Caco-2 (cell line): ENCODE results near the gene CNTN5. TPM values are rescaled to one million over a fixed set of nuclear protein-coding genes. Genes with fewer than 3 reads are reported as not detected.

Source experiments
- BruUV-seq: library from RNA; stranded (reverse); fragments of 400-500 nt; replicated peaks from 2 replicates; lab custom pipeline; 2021; lab: Mats Ljungman, UMichigan
- CTCF ChIA-PET: fragments of 300-600 bp; sonication (Branson Sonifier 250); formaldehyde crosslinking; loops from one replicate; lab custom pipeline; 2022; ENCODE audit warnings: antibody characterized with exemption; lab: Charles Lee
- POLR2A ChIA-PET: fragments of 300-600 bp; sonication (Branson Sonifier 250); formaldehyde crosslinking; loops from one replicate; lab custom pipeline; 2022; ENCODE audit warnings: antibody characterized with exemption; lab: Charles Lee
- DNase-seq, 2 experiments: peaks; one replicate each; pipeline versions ENCODE4 v3.0.0 to v3.0.0-alpha.2; 2020 to 2022
- H3K27me3 ChIP-seq: replicated peaks from 2 replicates; pipeline ENCODE4 v1.6.0; 2011; ENCODE audit warnings: low read length; ENCODE audit not compliant: control insufficient read depth, insufficient read depth
- H3K36me3 ChIP-seq: 2 replicates; pipeline ENCODE4 v1.5.1; 2011; ENCODE audit warnings: low read length; ENCODE audit not compliant: control insufficient read depth, insufficient read depth
- H3K4me1 ChIP-seq: fragments of 250-450 bp; sonication (Bioruptor Pico); 2 replicates; pipeline ENCODE4 v1.5.1; 2020; ENCODE audit warnings: mild to moderate bottlenecking
- H3K4me3 ChIP-seq: 2 replicates; pipeline ENCODE4 v1.5.1; 2011; ENCODE audit warnings: low read depth, mild to moderate bottlenecking, control low read depth, low read length
- H3K9me3 ChIP-seq: fragments of 250-450 bp; sonication (Bioruptor Pico); 2 replicates; pipeline ENCODE4 v1.5.1; 2020; ENCODE audit warnings: mild to moderate bottlenecking, moderate library complexity
- H3K27ac Mint-ChIP-seq: one replicate; pipeline ENCODE4 v1.8.0; 2022; ENCODE audit warnings: mixed read lengths; ENCODE audit not compliant: unreplicated experiment
- H3K27me3 Mint-ChIP-seq: one replicate; pipeline ENCODE4 v1.8.0; 2022; ENCODE audit warnings: mixed read lengths; ENCODE audit not compliant: insufficient read depth, unreplicated experiment
- H3K36me3 Mint-ChIP-seq: one replicate; pipeline ENCODE4 v1.8.0; 2022; ENCODE audit warnings: mild to moderate bottlenecking, mixed read lengths; ENCODE audit not compliant: insufficient read depth, unreplicated experiment
- H3K4me1 Mint-ChIP-seq: one replicate; pipeline ENCODE4 v1.8.0; 2022; ENCODE audit warnings: low read depth, mixed read lengths; ENCODE audit not compliant: unreplicated experiment
- H3K4me3 Mint-ChIP-seq: one replicate; pipeline ENCODE4 v1.8.0; 2022; ENCODE audit warnings: mild to moderate bottlenecking, moderate library complexity, mixed read lengths; ENCODE audit not compliant: unreplicated experiment
- H3K9me3 Mint-ChIP-seq: one replicate; pipeline ENCODE4 v1.8.0; 2022; ENCODE audit warnings: mixed read lengths; ENCODE audit not compliant: unreplicated experiment
- intact Hi-C: fragments of 100-400 bp; cut with micrococcal nuclease; formaldehyde crosslinking; loops from one replicate; pipeline ENCODE4 v1.10.0; 2022; ENCODE audit not compliant: unreplicated experiment
- total RNA-seq: library from RNA; stranded (reverse); gene quantifications from 2 replicates; pipeline ENCODE4 v1.2.3, GENCODE V29; 2022
- TF ChIP-seq, protein P1 (sequence below), 2 experiments: fragments of 200-600 bp in 1 of 2; IDR thresholded peaks; 1 replicate in 1 of 2; 2 replicates in 1 of 2; pipeline versions ENCODE4 v1.5.1 to v1.8.0; 2011 to 2022; ENCODE audit warnings: antibody characterized with exemption in 1 of 2, control low read depth in 1 of 2, inconsistent platforms in 1 of 2, low read depth in 1 of 2, low read length in 1 of 2, mild to moderate bottlenecking in 1 of 2, moderate library complexity in 1 of 2; ENCODE audit not compliant: insufficient read depth in 1 of 2, severe bottlenecking in 1 of 2, unreplicated experiment in 1 of 2

The CNTN5 gene
- total RNA-seq, 1 experiment from 2014 or later: 1.00 TPM

DNA sequence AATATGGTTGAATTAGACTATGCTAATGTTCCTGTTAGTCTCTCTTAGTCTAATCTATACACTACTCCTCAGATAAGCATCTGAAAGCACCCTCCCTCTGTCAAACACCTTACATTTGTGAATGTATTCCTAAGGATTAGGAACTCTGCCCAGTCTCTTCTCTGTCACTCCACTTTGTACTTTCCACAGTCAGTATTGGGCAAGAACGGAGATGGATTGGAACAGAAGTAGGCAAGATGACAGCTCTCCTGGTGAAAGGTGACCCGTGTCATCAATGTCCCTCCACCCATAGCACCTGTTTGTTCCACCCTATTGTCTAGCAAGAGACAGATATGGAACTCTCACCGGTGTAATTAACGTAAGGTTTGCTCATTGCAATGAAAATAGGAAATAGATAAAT is 613.8 kb downstream of the CNTN5 start:
- Mint-ChIP-seq H3K9me3 (peaks cover under 1% of the 10 kb centered on the region), H3K4me3 (no peak overlapping the region), H3K27ac (no peak overlapping the region), H3K4me1 (no peaks in the 10 kb centered on the region), H3K27me3 (peaks cover 2% of the 10 kb centered on the region), H3K36me3 (no peaks in the 10 kb centered on the region)
- intact Hi-C loops: no loop called here
- H3K4me3 ChIP-seq: no peak overlapping the region
- H3K27me3 ChIP-seq: no peaks in the 10 kb centered on the region
- TF ChIP-seq, protein P1, sequence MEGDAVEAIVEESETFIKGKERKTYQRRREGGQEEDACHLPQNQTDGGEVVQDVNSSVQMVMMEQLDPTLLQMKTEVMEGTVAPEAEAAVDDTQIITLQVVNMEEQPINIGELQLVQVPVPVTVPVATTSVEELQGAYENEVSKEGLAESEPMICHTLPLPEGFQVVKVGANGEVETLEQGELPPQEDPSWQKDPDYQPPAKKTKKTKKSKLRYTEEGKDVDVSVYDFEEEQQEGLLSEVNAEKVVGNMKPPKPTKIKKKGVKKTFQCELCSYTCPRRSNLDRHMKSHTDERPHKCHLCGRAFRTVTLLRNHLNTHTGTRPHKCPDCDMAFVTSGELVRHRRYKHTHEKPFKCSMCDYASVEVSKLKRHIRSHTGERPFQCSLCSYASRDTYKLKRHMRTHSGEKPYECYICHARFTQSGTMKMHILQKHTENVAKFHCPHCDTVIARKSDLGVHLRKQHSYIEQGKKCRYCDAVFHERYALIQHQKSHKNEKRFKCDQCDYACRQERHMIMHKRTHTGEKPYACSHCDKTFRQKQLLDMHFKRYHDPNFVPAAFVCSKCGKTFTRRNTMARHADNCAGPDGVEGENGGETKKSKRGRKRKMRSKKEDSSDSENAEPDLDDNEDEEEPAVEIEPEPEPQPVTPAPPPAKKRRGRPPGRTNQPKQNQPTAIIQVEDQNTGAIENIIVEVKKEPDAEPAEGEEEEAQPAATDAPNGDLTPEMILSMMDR (IDR thresholded peaks at IDR 0.05; ENCODE audit: insufficient read depth in 1 of 2, low read depth in 1 of 2, low read length in 1 of 2, severe bottlenecking in 1 of 2, unreplicated experiment in 1 of 2): no peak
- no peaks in the 10 kb centered on the region for H3K4me1 ChIP-seq
- CTCF ChIA-PET: no interaction called here
- no peak for DNase-seq
- H3K9me3 ChIP-seq: 0 out of 2 replicates have a peak, but pooled peaks cover 3% of the 10 kb centered on the region
- POLR2A ChIA-PET: no interaction called here
- no peaks in the 10 kb centered on the region for H3K36me3 ChIP-seq
- BruUV-seq: no TSS peak

DNA sequence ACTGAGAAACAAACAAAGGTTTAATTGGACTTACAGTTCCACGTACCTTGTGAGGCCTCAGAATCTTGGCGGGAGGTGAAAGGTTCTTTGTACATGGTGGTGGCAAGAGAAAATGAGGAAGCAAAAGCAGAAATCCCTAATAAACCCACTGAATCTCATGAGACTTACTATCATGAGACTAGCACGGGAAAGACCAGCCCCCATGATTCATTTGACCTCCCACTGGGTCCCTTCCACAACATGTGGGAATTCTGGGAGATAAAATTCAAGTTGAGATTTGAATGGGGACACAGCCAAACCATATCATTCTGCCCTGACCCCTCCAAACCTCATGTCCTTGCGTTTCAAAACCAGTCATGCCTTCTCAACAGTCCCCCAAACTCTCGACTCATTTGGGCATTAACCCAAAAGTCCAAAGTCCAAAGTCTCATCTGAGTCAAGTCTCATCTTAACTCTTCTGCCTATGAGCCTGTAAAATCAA is 617.4 kb downstream of the CNTN5 start:
- no peaks in the 10 kb centered on the region for H3K36me3 ChIP-seq
- no peak for DNase-seq
- intact Hi-C loops: no loop called here
- H3K36me3 Mint-ChIP-seq: no peaks in the 10 kb centered on the region
- TF ChIP-seq, protein P1 (IDR thresholded peaks at IDR 0.05; ENCODE audit: insufficient read depth in 1 of 2, low read depth in 1 of 2, low read length in 1 of 2, severe bottlenecking in 1 of 2, unreplicated experiment in 1 of 2): no peak
- H3K9me3 ChIP-seq: 0 out of 2 replicates have a peak, but pooled peaks cover 3% of the 10 kb centered on the region
- BruUV-seq: no TSS peak
- H3K27me3 ChIP-seq: no peaks in the 10 kb centered on the region
- no peak overlapping the region for H3K4me3 Mint-ChIP-seq
- peaks cover 2% of the 10 kb centered on the region for H3K27me3 Mint-ChIP-seq
- no peak overlapping the region for H3K4me3 ChIP-seq
- ChIA-PET POLR2A (no interaction called here), CTCF (no interaction called here)
- H3K27ac Mint-ChIP-seq: no peak overlapping the region
- H3K4me1 Mint-ChIP-seq: no peaks in the 10 kb centered on the region
- no peaks in the 10 kb centered on the region for H3K4me1 ChIP-seq
- peaks cover 9% of the 10 kb centered on the region for H3K9me3 Mint-ChIP-seq

DNA sequence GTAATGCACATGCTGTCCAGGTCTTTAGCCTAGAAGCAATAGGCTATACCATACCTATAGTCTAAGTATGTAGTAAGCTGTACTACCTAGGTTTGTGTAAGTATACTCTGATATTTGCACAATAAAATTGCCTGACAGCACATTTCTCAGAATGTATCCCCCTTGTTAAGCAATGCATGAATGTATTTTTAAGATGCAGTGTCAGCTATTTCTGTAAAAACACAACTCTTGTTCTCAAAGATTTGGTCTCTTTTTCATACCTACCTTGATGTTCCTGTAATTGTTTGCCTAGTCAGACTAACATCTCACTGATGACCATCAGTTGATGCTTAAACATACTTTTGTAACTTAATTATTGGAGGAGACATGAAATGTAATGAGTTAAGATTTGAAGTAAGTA is 619.9 kb downstream of the CNTN5 start:
- ChIA-PET POLR2A (no interaction called here), CTCF (no interaction called here)
- intact Hi-C loops: no loop called here
- Histone ChIP-seq H3K4me1 (no peaks in the 10 kb centered on the region), H3K36me3 (no peaks in the 10 kb centered on the region), H3K9me3 (0 out of 2 replicates have a peak, but pooled peaks cover 3% of the 10 kb centered on the region), H3K4me3 (no peak overlapping the region), H3K27me3 (no peaks in the 10 kb centered on the region)
- H3K27me3 Mint-ChIP-seq: no peaks in the 10 kb centered on the region
- TF ChIP-seq, protein P1 (IDR thresholded peaks at IDR 0.05; ENCODE audit: insufficient read depth in 1 of 2, low read depth in 1 of 2, low read length in 1 of 2, severe bottlenecking in 1 of 2, unreplicated experiment in 1 of 2): no peak
- H3K4me3 Mint-ChIP-seq: no peak overlapping the region
- H3K9me3 Mint-ChIP-seq: peaks cover 9% of the 10 kb centered on the region
- no peak for DNase-seq
- H3K36me3 Mint-ChIP-seq: no peaks in the 10 kb centered on the region
- no TSS peak for BruUV-seq
- no peak overlapping the region for H3K27ac Mint-ChIP-seq
- H3K4me1 Mint-ChIP-seq: no peaks in the 10 kb centered on the region
